DOHH2 (cell line): Measurements from ENCODE around the gene ADCY6.

Experiments
- CTCF ChIP-seq: fragments of 200-600 bp; sonication (generic); IDR thresholded peaks from one replicate; pipeline ENCODE4 v1.5.1; 2014; ENCODE audit warnings: antibody characterized with exemption, mild to moderate bottlenecking, low read depth, low read length; ENCODE audit not compliant: poor library complexity, severe bottlenecking
- EZH2phosphoT487 ChIP-seq: fragments of 200-600 bp; sonication (generic); IDR thresholded peaks from 2 replicates; pipeline ENCODE4 v1.6.1; 2017; ENCODE audit warnings: borderline replicate concordance, mild to moderate bottlenecking, antibody characterized with exemption, low read length, moderate library complexity, mixed read lengths

DNA sequence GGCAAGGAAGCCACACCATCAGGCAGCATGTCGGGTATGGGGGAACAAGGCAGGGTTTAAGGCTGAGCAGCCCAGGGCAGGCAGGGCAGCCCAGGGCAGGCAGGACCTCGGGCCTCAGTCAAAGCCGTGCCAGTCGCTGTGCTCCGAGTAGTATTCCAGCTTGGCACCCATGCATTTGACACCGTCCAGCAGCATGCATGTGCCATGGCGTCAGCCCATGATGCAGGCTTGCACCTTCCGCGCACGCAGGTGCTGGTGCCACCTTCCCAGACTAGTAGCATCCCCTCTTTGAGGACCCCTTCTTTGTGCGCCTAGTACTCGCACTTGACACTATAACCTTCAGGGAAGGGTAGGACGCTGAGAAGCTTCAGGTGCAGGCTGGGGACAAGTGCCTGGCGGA, 11.6 kb upstream of the ADCY6 start:
- TF ChIP-seq CTCF (no peak), EZH2phosphoT487 (no peak)
